H4 (cell line): Measurements from ENCODE around the gene HSPA1L. TPM values are rescaled to one million over a fixed set of nuclear protein-coding genes. Genes with fewer than 3 reads are reported as not detected.

Source experiments
- DNase-seq: peaks from one replicate; pipeline ENCODE4 v3.0.0-alpha.2; 2015; ENCODE audit warnings: low spot score
- total RNA-seq: library from RNA; depleted of rRNA; stranded (reverse); fragments of >200 nt; shearing (Covaris generic); gene quantifications from 2 replicates; pipeline ENCODE4 v1.2.3, GENCODE V29; 2014; rRNA removed

HSPA1L gene
- total RNA-seq, 1 experiment from 2014 or later: 0.85 TPM

GRCh38 chr6:31764198-31764597 is 50.9 kb downstream of the HSPA1L start:
- no peak for DNase-seq

GRCh38 chr6:31763619-31763940 is 51.5 kb downstream of the HSPA1L start:
- DNase-seq: no peak

DNA sequence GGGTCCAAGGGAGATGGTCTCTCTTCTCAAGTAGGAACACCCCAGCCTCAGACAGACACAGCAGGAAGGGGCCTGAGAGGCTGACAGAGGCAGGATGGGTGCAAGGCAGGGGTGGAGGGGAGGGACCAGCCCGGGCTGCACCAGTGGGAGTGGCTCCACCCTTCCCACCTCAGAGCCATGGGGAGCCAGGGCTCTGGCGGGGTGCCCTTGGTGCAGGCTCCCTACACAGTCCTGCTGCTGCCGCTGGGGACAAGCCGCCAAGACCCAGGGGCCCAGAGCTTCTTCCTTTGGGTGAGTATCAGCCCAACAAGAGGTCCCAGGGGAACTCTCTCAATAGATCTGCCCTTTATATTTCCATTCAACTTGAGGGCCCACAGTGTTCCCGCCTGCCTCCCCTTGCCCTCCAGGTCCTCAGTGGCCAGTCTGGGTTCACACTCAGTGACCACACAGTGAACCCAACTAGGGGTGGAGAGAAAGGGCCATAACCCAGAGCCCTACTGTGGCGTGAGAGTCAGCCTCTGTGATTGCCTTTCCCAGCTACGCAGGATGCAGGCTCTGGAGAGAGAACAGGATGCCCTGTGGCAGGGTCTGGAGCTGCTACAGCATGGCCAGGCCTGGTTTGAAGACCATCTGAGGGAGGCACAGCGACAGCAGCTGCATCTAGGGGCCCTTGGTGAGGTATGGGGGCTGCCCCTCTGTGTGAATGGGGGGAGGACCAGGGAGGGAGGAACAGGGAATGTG is 52.0 kb downstream of the HSPA1L start:
- no peak for DNase-seq

GRCh38 chr6:31762356-31762755 is 52.7 kb downstream of the HSPA1L start, which contains the start of gene SAPCD1:
SAPCD1 (plus strand) TSS chr6:31762656; CDS start chr6:31763055, 399 bp downstream.
- no peak for DNase-seq

GRCh38 chr6:31761343-31761742 is 53.7 kb downstream of the HSPA1L start:
- no peak for DNase-seq

DNA sequence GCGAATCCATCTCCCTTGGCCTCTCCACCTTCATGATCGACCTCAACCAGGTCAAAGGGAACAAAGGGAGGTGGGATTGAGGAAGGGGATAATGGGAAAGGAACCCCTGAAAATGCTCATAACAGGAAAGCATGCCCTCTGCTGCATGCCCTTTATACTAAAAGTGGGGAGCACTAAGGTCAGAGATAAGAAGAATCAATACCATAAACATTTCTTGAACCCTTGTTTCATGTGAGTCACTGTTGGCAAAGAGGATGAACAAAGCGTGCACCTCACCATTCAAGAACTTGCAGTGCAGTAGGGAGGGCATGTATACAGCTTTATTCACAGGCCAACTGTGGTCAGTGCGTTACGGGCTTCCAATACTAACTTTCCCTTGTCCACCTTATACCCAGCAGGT is 54.3 kb downstream of the HSPA1L start:
- DNase-seq: no peak

Other genes with a start within 250 kb of the HSPA1L start
- not detected in 2 replicates for gene LTA, start 243.0 kb downstream of the HSPA1L start, total RNA-seq
- not detected in 2 replicates for gene TNF, start 239.7 kb downstream of the HSPA1L start, total RNA-seq
- gene LTB, start 232.9 kb downstream of the HSPA1L start, total RNA-seq: not detected in 2 replicates
- gene LST1, start 229.0 kb downstream of the HSPA1L start, total RNA-seq: not detected in 2 replicates
- not detected in 2 replicates for gene NCR3, start 222.3 kb downstream of the HSPA1L start, total RNA-seq
- gene AIF1, start 200.0 kb downstream of the HSPA1L start, total RNA-seq: not detected in 2 replicates
- 26.2 and 36.1 TPM in 2 replicates for gene PRRC2A, start 194.6 kb downstream of the HSPA1L start, total RNA-seq
- gene BAG6, start 162.6 kb downstream of the HSPA1L start, total RNA-seq: 122 and 138 TPM in 2 replicates
- 0.91 and 1.1 TPM in 2 replicates for gene APOM, start 159.4 kb downstream of the HSPA1L start, total RNA-seq
- 19.3 and 20.8 TPM in 2 replicates for gene C6orf47, start 154.5 kb downstream of the HSPA1L start, total RNA-seq
- gene GPANK1, start 150.3 kb downstream of the HSPA1L start, total RNA-seq: 13.4 and 15.9 TPM in 2 replicates
- 443 and 553 TPM in 2 replicates for gene CSNK2B, start 149.2 kb downstream of the HSPA1L start, total RNA-seq
- gene LY6G5B, start 145.3 kb downstream of the HSPA1L start, total RNA-seq: not detected in 2 replicates
- 0.97 TPM in 1 of 2 replicates, not detected in the other for gene LY6G5C, start 134.2 kb downstream of the HSPA1L start, total RNA-seq
- 28.0 and 34.6 TPM in 2 replicates for gene ABHD16A, start 112.0 kb downstream of the HSPA1L start, total RNA-seq
- gene LY6G6F, start 108.4 kb downstream of the HSPA1L start, total RNA-seq: not detected in 2 replicates
- gene LY6G6D, start 99.9 kb downstream of the HSPA1L start, total RNA-seq: not detected in 2 replicates
- not detected in 2 replicates for gene LY6G6C, start 93.5 kb downstream of the HSPA1L start, total RNA-seq
- not detected in 2 replicates for gene MPIG6B, start 91.9 kb downstream of the HSPA1L start, total RNA-seq
- gene DDAH2, start 86.0 kb downstream of the HSPA1L start, total RNA-seq: 75.2 and 101 TPM in 2 replicates
- gene CLIC1, start 78.8 kb downstream of the HSPA1L start, total RNA-seq: 710 and 730 TPM in 2 replicates
- 5.3 and 10.8 TPM in 2 replicates for gene MSH5, start 75.3 kb downstream of the HSPA1L start, total RNA-seq
- 0.21 and 2.8 TPM in 2 replicates for gene SAPCD1, start 52.6 kb downstream of the HSPA1L start, total RNA-seq
- gene VWA7, start 38.0 kb downstream of the HSPA1L start, total RNA-seq: 0.37 and 2.2 TPM in 2 replicates
- gene VARS1, start 19.5 kb downstream of the HSPA1L start, total RNA-seq: 37.3 and 37.5 TPM in 2 replicates
- 108 and 123 TPM in 2 replicates for gene LSM2, start 8.3 kb downstream of the HSPA1L start, total RNA-seq
- 29.8 and 31.5 TPM in 2 replicates for gene HSPA1A, start 260 bp upstream of the HSPA1L start, total RNA-seq
- gene HSPA1B, start 12.5 kb upstream of the HSPA1L start, total RNA-seq: 84.4 and 109 TPM in 2 replicates
- 91.5 and 101 TPM in 2 replicates for gene NEU1, start 47.5 kb upstream of the HSPA1L start, total RNA-seq
- gene SLC44A4, start 63.7 kb upstream of the HSPA1L start, total RNA-seq: not detected in 2 replicates
- gene EHMT2, start 82.4 kb upstream of the HSPA1L start, total RNA-seq: 44.6 and 49.6 TPM in 2 replicates
- 0.62 and 0.70 TPM in 2 replicates for gene ZBTB12, start 86.8 kb upstream of the HSPA1L start, total RNA-seq
- 0.75 TPM in 1 of 2 replicates, not detected in the other for gene C2, start 112.4 kb upstream of the HSPA1L start, total RNA-seq
- gene CFB, start 130.8 kb upstream of the HSPA1L start, total RNA-seq: 1.5 and 4.3 TPM in 2 replicates
- 140 and 141 TPM in 2 replicates for gene NELFE, start 143.7 kb upstream of the HSPA1L start, total RNA-seq
- 21.1 and 23.8 TPM in 2 replicates for gene SKIC2, start 143.9 kb upstream of the HSPA1L start, total RNA-seq
- gene DXO, start 156.9 kb upstream of the HSPA1L start, total RNA-seq: 11.0 and 13.5 TPM in 2 replicates
- gene C4A, start 166.8 kb upstream of the HSPA1L start, total RNA-seq: 7.2 and 8.5 TPM in 2 replicates
- 6.5 and 10.9 TPM in 2 replicates for gene C4B, start 199.5 kb upstream of the HSPA1L start, total RNA-seq
- 0.48 TPM in 1 of 2 replicates, not detected in the other for gene CYP21A2, start 223.1 kb upstream of the HSPA1L start, total RNA-seq